GM19023 (cell line): Measurements from ENCODE around the gene ZBTB8A.
"Not testable (repeated sequence)": the region's sequence is repeated elsewhere in the genome, so short reads cannot be mapped to it uniquely, and the experiment has no call there.

Source experiments
- ATAC-seq: cut with Tn5 transposase; IDR thresholded peaks from one replicate; pipeline ENCODE4 v1.9.1; 2021; ENCODE audit warnings: mild to moderate bottlenecking, moderate library complexity; ENCODE audit not compliant: unreplicated experiment

The ZBTB8A gene

DNA sequence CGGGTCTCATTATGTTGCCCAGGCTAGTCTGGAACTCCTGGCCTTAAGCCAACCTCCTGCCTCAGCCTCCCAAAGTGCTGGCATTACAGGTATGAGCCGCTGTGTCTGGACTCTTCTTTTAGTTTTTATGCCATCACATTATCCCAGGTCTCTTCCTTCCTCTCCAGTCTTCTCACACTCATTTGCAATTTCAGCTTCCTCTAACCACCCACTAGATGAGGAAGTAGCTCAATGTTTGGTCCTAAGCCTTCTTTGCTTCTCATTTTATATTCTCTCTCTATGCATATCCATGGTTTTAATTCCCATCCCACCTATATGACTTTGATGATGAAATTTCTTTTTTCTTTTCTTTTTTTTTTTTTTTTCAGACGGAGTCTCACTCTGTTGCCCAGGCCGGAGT, 3.1 kb upstream of the ZBTB8A start:
- ATAC-seq = no peak

DNA sequence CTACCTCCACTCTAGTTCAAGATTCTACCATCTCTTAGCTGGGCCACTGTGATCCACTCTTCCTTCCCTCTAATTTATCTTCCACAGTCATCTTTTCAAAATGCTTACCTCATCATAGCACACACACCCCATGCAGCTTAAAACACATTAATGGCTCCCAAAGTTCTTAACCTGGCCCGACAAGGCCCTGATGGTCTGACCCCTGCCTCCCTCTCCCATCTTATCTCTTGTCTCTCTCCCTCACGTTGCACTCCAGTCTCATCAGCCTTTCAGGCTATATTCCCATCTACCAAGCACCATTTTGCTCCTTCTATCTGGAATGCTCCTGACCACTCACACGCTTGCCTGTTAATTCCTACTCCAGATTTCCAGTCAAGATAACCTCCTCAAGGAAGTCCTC, 2.5 kb upstream of the ZBTB8A start:
- ATAC-seq = no peak

DNA sequence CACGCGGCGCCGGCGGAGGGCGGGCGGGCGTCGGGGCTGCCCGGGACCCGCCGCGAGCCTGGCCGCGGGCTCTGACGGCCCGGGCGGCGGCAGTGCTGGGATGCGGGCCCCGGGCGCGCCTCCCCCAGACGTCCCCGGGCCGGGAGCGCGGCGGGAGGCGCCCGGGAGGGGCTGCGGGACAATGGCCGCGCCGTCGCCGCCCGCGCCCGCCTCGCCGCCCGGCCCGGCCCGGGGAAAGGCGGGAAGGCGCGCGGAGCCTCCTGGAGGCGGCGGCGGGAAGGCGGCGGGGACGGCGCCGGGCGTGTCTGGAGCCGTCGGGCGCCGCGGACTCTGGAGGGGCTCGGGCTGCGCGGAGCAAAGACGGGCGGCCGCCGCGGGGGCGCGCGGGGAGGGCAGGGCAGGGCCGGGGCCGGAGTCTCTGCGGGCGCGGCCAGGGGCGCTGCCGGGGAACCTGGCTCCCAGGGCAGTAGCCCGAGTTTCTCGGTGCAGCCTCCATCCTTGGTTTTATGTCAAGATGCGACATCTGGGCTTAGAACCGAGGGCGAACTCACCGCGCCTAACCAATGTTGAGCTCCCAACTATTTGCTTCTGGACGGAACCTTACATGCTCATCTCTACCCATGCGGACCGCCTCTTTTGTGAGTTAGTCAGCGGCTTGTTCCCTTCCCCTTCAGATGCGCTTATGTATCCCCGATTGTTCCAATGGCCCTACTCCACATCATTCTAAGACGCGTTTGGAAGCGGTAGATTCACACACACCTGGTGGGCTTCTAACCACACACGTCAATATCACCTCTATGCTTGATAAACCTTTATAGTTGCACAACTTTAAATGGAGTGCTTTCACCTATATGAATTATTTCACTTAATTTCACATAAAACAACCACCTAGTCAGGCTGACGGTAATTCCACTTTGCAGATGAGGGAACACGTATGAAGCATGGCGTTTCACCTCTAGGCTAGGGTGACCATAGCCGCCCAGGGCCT, 651 bp downstream of the ZBTB8A start:
- no peak for ATAC-seq

DNA sequence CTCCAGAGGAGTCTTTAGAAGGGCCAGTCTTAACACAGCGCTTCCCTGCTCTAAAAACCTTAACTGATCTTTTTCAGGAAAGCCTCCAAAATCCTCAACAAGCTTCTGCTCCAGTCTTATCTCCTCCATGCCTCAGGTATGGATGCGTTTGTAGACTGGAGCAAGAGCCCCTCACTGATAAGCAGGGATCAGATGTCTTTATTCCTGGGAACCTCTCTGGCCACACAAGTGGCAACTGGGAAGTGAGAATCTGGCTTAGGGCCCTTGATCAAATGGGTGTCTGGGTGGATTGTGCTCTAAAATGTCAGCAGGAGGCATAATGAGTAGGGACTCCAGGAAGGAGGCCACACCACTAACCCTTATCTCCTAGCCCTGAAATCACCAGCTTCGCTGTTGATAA, 1.4 kb downstream of the ZBTB8A start:
- no peak for ATAC-seq

GRCh38 chr1:32541064-32541566, 1.9 kb downstream of the ZBTB8A start:
- ATAC-seq = no peak

DNA sequence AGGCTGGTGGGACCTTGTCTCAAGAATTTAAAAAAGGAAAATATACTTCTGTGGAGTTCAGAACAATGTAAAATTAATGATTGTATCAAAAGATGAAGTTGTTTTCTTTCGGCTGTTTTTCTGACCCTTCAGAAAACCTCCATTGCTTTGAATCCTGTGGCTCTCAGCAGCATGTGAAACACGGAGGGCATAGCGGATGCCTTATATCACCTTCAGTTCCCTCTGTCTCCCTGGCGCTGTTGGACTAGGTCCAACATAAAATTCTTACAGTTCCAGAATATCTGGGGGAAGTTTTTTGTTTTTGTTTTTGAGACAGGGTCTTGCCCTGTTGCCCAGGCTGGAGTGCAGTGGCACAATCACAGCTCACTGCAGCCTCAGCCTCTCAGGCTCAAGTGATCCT, 7.4 kb downstream of the ZBTB8A start:
- no peak for ATAC-seq

GRCh38 chr1:32549616-32550015, 10.4 kb downstream of the ZBTB8A start:
- no peak for ATAC-seq

DNA sequence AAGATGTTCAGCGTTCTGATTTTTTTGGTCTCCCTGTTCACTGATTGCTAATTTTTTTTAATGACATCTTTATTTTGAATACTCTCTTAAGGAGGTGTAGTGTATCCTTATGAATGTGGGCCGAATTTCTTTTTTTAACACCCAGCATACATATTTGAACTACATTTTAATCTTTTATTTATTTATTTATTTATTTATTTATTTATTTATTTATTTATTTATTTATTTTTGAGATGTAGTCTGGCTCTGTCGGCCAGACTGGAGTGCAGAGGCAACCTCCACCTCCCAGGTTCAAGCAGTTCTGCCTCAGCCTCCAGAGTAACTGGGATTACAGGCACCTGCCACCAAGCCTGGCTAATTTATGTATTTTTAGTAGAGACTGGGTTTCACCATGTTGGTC, 15.1 kb downstream of the ZBTB8A start:
- ATAC-seq = no peak

DNA sequence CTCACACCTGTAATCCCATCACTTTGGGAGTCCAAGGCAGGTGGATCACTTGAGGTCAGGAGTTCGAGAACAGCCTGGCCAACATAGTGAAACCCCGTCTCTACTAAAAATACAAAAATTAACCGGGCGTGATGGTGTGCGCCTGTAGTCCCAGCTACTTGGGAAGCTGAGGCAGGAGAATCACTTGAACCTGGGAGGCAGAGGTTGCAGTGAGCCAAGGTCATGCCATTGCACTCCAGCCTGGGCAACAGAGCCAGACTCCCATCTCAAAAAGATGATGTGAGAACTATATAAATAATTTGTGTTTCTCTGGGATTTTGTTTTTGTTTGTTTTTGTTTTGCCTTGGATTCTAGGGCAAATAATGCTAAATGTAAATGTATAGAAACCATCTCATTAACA, 17.8 kb downstream of the ZBTB8A start:
- not testable (repeated sequence) for ATAC-seq

DNA sequence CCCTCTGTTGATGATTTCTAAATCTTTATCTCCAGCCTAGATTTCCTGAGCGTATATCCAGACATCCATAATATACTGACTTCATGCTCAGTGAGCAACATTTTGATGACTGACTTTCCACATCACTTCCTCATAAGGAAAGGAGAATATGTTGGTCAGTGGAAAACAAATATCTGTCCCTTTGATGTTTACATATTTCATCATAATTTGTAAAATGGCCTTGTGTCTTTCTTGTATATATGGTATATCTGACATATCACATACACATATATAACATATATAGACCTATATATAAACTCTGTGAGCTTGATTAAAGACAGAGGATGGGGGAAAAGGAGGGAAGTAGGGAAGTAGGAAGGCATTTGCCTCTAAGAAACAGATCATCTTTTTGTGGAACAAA, 18.6 kb downstream of the ZBTB8A start:
- ATAC-seq = no peak

DNA sequence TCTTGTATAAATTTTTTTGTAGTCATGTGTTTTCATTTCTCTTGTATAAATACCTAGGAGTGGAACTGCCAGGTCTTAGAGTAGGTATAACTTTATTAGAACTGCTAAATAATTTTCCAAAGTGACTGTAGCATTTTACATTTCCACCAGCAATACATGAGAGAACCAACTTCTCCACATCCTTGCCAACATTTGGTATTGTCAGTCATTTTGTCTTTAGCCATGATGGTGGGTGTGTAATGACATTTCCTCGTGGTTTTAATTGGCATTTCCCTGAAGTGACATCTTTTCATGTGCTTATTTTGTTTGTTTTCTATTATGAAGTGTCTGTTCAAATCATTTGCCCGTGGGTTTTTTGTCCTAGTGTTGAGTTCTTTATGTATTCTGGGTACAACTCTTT, 29.7 kb downstream of the ZBTB8A start:
- ATAC-seq = no peak

GRCh38 chr1:32580348-32581017, 41.3 kb downstream of the ZBTB8A start:
- no peak for ATAC-seq

DNA sequence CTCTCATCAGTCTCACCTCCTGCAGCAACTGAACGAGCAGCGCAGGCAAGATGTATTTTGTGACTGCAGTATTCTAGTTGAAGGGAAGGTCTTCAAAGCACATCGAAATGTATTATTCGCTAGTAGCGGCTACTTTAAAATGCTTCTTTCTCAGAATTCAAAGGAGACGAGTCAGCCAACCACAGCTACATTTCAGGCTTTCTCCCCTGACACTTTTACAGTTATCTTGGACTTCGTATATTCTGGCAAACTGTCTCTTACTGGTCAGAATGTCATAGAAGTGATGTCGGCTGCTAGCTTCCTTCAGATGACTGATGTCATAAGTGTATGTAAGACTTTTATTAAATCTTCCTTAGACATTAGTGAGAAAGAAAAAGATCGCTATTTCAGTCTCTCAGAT, 53.7 kb downstream of the ZBTB8A start:
- ATAC-seq = no peak

GRCh38 chr1:32600034-32600433, 60.8 kb downstream of the ZBTB8A start:
- ATAC-seq = no peak

- ATAC-seq = no peak
Observed at GRCh38 chr1:32605711-32606424, 66.6 kb downstream of the ZBTB8A start.

DNA sequence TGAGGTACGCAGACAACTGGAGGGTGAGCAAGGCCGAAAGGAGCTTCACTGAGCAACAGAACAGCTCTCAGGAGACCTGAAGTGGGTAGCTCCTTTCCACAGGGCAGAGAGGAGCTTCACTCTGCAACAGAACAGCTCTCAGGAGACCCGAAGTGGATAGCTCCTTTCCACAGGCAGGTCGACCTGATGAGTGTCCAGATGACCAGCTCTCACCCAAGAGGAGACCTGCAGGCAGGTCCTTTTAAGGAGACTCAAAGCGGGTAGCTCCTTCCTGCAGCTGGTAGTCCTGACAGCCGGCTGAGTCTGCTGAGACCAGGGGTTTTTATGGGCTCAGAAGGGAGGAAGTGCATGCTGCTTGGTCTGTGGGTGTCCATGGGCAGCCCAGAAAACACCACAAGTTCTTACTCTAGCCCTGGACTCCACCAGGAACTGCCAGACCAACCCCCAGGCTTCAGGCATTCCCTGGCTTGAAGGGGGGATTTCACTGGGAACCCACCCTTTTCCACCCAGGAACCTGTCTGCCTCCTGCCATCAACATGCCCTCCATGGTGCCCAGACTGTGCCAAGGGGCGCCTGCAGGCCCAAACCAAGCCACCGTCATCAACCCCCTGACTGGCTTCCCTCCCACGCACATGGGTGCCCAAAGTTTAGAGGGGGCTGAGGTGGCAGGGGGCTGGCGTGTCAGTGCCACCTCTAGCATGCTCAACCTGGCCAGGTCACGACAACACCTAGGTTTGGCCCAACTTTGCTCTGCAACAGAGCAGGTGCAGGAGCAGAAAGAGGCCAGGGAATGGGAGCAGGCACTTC, 67.5 kb downstream of the ZBTB8A start:
- ATAC-seq = no peak

DNA sequence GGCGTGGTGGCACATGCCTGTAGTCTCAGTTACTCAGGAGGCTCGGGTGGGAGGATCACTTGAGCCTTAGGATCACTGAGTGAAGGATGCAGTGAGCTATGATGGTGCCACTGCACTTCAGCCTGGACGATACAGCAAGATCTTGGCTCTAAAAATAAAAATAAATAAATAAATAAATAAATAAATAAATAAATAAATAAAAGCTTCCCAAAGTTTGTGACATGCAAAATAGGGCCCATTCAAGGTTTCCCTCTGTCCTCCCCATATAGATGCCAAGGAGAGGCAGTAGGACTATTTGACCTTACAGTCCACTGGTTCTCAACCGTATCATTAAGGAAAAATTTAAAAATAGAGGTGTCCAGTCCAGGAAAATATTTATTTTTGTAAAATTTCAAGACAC, 70.0 kb downstream of the ZBTB8A start:
- ATAC-seq = no peak

DNA sequence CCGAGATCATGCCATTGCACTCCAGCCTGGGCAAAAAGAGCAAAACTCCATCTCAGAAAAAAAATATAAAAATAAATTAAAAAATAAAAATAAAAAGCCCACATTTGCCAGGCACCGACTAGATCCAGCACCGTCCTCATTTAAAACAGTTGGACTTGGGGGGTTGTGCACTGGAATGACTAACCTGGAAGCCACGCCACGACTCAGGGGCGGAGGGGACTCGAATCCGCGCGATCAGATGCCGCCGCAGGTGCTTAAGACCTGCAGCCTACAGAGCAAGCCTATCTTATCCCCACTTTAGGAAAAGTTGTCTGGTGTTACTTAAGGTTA, 72.6 kb downstream of the ZBTB8A start:
- ATAC-seq = peak; percentile 23

DNA sequence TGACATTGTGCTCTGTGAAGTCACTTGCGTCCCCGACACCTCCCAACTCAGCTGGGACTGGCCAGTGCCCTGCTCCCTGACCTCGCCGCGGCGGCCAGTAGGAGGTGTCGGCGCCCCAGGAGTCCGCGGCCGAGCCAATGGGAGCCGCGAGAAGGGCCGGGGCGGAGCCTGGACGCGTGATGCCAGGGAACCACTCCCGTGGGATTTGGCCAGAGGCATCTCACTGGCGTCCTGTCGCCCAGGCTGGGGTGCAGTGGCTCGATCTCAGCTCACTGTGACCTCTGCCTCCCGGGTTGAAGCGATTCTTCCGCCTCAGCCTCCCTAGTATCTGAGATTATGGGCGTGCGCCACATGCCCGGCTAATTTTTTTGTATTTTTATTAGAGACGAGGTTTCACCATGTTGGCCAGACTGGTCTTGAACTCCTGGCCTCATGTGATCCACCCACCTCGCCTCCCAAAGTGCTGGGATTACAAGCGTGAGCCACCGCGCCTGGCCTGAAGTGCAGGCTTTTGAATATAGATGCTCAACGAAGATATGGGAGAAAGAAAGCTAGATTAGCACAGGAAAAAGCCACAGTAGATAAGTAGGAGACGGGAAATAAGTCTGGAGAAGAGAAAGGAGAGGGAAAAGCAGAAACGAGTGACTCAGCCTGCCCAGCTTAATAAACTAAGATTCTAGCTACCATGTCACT, 73.1 kb downstream of the ZBTB8A start:
- ATAC-seq = peak; percentile 91

DNA sequence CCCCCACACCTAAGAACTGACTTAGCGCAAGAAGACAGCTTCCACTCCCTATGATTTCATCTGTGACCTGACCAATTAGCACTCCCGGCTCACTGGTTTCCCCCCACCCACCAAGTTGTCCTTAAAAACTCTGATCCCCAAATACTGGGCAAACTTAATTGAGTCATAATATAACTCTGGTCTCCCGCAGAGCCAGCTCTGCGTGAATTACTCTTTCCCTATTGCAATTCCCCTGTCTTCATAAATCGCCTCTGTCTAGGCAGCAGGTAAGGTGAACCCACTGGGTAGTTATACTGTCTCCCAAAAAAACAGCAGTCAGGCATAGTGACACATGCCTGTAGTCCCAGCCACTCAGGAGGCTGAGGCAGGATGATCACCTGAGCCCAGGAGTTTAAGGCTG, 74.2 kb downstream of the ZBTB8A start:
- ATAC-seq = no peak
